ENCODE measurements around the gene KCNC3. TPM values are rescaled to one million over a fixed set of nuclear protein-coding genes. Genes with fewer than 3 reads are reported as not detected.

KCNC3 gene
- total and polyA plus RNA-seq, 2 of the 13 experiments (the other 11 are each of a cell fraction or from before 2014, with no cell fraction given) = 0.29 to 1.7 TPM

- TF ChIP-seq, protein P1, sequence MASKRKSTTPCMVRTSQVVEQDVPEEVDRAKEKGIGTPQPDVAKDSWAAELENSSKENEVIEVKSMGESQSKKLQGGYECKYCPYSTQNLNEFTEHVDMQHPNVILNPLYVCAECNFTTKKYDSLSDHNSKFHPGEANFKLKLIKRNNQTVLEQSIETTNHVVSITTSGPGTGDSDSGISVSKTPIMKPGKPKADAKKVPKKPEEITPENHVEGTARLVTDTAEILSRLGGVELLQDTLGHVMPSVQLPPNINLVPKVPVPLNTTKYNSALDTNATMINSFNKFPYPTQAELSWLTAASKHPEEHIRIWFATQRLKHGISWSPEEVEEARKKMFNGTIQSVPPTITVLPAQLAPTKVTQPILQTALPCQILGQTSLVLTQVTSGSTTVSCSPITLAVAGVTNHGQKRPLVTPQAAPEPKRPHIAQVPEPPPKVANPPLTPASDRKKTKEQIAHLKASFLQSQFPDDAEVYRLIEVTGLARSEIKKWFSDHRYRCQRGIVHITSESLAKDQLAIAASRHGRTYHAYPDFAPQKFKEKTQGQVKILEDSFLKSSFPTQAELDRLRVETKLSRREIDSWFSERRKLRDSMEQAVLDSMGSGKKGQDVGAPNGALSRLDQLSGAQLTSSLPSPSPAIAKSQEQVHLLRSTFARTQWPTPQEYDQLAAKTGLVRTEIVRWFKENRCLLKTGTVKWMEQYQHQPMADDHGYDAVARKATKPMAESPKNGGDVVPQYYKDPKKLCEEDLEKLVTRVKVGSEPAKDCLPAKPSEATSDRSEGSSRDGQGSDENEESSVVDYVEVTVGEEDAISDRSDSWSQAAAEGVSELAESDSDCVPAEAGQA (IDR thresholded peaks at IDR 0.05; ENCODE audit: low read depth) = no peak
- TF ChIP-seq, protein P1 (CRISPR knock-in tag; IDR thresholded peaks at IDR 0.05; ENCODE audit: borderline replicate concordance) = no peak
- 0 out of 2 replicates have a peak, but pooled peaks have one; percentile 28 for TF ChIP-seq KMT2B (CRISPR knock-in tag; IDR thresholded peaks at IDR 0.05)
- TF ChIP-seq, protein P2, sequence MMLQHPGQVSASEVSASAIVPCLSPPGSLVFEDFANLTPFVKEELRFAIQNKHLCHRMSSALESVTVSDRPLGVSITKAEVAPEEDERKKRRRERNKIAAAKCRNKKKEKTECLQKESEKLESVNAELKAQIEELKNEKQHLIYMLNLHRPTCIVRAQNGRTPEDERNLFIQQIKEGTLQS (CRISPR knock-in tag; IDR thresholded peaks at IDR 0.05) = no peak
- TF ChIP-seq RBFOX2 (IDR thresholded peaks at IDR 0.05; ENCODE audit: low read depth, low read length) = no peak
- TF ChIP-seq, protein P3, sequence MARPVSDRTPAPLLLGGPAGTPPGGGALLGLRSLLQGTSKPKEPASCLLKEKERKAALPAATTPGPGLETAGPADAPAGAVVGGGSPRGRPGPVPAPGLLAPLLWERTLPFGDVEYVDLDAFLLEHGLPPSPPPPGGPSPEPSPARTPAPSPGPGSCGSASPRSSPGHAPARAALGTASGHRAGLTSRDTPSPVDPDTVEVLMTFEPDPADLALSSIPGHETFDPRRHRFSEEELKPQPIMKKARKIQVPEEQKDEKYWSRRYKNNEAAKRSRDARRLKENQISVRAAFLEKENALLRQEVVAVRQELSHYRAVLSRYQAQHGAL (CRISPR knock-in tag; IDR thresholded peaks at IDR 0.05; ENCODE audit: not compliant biosample characterization) = no peak
- no peak for TF ChIP-seq PCBP1 (IDR thresholded peaks at IDR 0.05; ENCODE audit: borderline replicate concordance, low read depth, low read length)
- no peak for TF ChIP-seq YEATS4 (CRISPR knock-in tag; IDR thresholded peaks at IDR 0.05; ENCODE audit: borderline replicate concordance)
- no peak for TF ChIP-seq ZNF891 (CRISPR knock-in tag; IDR thresholded peaks at IDR 0.05)
- no peak for TF ChIP-seq AFF4 (CRISPR knock-in tag; IDR thresholded peaks at IDR 0.05)
- TF ChIP-seq ATRX (CRISPR knock-in tag; IDR thresholded peaks at IDR 0.05; ENCODE audit: borderline replicate concordance) = no peak
- TF ChIP-seq HHEX (CRISPR knock-in tag; IDR thresholded peaks at IDR 0.05) = no peak
- TF ChIP-seq ADNP (CRISPR knock-in tag; IDR thresholded peaks at IDR 0.05) = no peak
- TF ChIP-seq SALL1 (CRISPR knock-in tag; IDR thresholded peaks at IDR 0.05) = no peak
- no peak for TF ChIP-seq ATF5 (CRISPR knock-in tag; IDR thresholded peaks at IDR 0.05; ENCODE audit: low read depth)
- TF ChIP-seq THRA (CRISPR knock-in tag; IDR thresholded peaks at IDR 0.05; ENCODE audit: borderline replicate concordance) = no peak
Observed at GRCh38 chr19:50329146-50329925, at the start of gene KCNC3 (continued).

All from HepG2 (cell line).